ENCODE results near the gene OR5AU1.

OR5AU1 gene

GRCh38 chr14:21155963-21156362, at the start of gene OR5AU1:
Gene OR5AU1 (minus strand): TSS chr14:21156063. CDS start chr14:21155872, 191 bp downstream.
- DNase-seq (ENCODE audit: low spot score) = no peak

- no peak for DNase-seq (ENCODE audit: low spot score)
Measured at GRCh38 chr14:21205026-21205677, 49.3 kb upstream of the OR5AU1 start.

- no peak for DNase-seq (ENCODE audit: low spot score)
Measured at GRCh38 chr14:21204167-21205025, 48.5 kb upstream of the OR5AU1 start.

- DNase-seq (ENCODE audit: low spot score) = no peak
Measured at GRCh38 chr14:21203470-21204166, 47.8 kb upstream of the OR5AU1 start.

- DNase-seq (ENCODE audit: low spot score) = no peak
Measured at GRCh38 chr14:21202463-21203358, 46.8 kb upstream of the OR5AU1 start.

- no peak for DNase-seq (ENCODE audit: low spot score)
Measured at GRCh38 chr14:21201732-21202462, 46.0 kb upstream of the OR5AU1 start.

- DNase-seq (ENCODE audit: low spot score) = no peak
Measured at GRCh38 chr14:21200752-21201461, 45.0 kb upstream of the OR5AU1 start.

- no peak for DNase-seq (ENCODE audit: low spot score)
Measured at GRCh38 chr14:21199611-21200560, 44.0 kb upstream of the OR5AU1 start.

- DNase-seq (ENCODE audit: low spot score) = no peak
Measured at GRCh38 chr14:21197418-21198205, 41.7 kb upstream of the OR5AU1 start.

- no peak for DNase-seq (ENCODE audit: low spot score)
Measured at GRCh38 chr14:21194597-21194996, 38.7 kb upstream of the OR5AU1 start.

- no peak for DNase-seq (ENCODE audit: low spot score)
Measured at GRCh38 chr14:21192875-21193535, 37.1 kb upstream of the OR5AU1 start.

GRCh38 chr14:21192447-21192822, 36.6 kb upstream of the OR5AU1 start:
- no peak for DNase-seq (ENCODE audit: low spot score)

- DNase-seq (ENCODE audit: low spot score) = peak; percentile 62
Measured at GRCh38 chr14:21191809-21192446, 36.1 kb upstream of the OR5AU1 start.

GRCh38 chr14:21191261-21191808, 35.5 kb upstream of the OR5AU1 start:
- no peak for DNase-seq (ENCODE audit: low spot score)

GRCh38 chr14:21185491-21185890, 29.6 kb upstream of the OR5AU1 start:
- DNase-seq (ENCODE audit: low spot score) = no peak

GRCh38 chr14:21184254-21184653, 28.4 kb upstream of the OR5AU1 start:
- no peak for DNase-seq (ENCODE audit: low spot score)

GRCh38 chr14:21182166-21182565, 26.3 kb upstream of the OR5AU1 start:
- no peak for DNase-seq (ENCODE audit: low spot score)

Data from CD4-positive, alpha-beta T cell treated with Interleukin-15 for 4 hours (primary cell).